Measurements from ENCODE around the gene DR1. TPM values are rescaled to one million over a fixed set of nuclear protein-coding genes. Genes with fewer than 3 reads are reported as not detected.
"Not testable (repeated sequence)": the region's sequence is repeated elsewhere in the genome, so short reads cannot be mapped to it uniquely, and the experiment has no call there.

DR1 gene
- total RNA-seq, 2 donors from 2014 or later: 48.7 to 64.6 TPM

- no peaks in the 10 kb centered on the region for H3K27me3 ChIP-seq
- intact Hi-C loops (cut with DNase I): no loop called here
- TF ChIP-seq CTCF (IDR thresholded peaks at IDR 0.05): no peak
- no peak for DNase-seq
- no peak overlapping the region for H3K9ac ChIP-seq (ENCODE audit: low read depth in 2 of 2, low read length in 2 of 2)
- no peaks in the 10 kb centered on the region for H3K9me3 ChIP-seq
- no peaks in the 10 kb centered on the region for H3K4me1 ChIP-seq
- no peak overlapping the region for H3K4me3 ChIP-seq
- H3K36me3 ChIP-seq: no peaks in the 10 kb centered on the region
- no peak overlapping the region for H3K27ac ChIP-seq
Observed at GRCh38 chr1:93349231-93350135, 3.8 kb downstream of the DR1 start.

GRCh38 chr1:93350322-93350721 is 4.6 kb downstream of the DR1 start:
- no peak for DNase-seq
- H3K9me3 ChIP-seq: no peaks in the 10 kb centered on the region
- no peak for TF ChIP-seq CTCF (IDR thresholded peaks at IDR 0.05)
- H3K27me3 ChIP-seq: no peaks in the 10 kb centered on the region
- intact Hi-C loops (cut with DNase I): no loop called here
- no peak overlapping the region for H3K27ac ChIP-seq
- H3K36me3 ChIP-seq: no peaks in the 10 kb centered on the region
- H3K9ac ChIP-seq (ENCODE audit: low read depth in 2 of 2, low read length in 2 of 2): no peak overlapping the region
- no peaks in the 10 kb centered on the region for H3K4me1 ChIP-seq
- H3K4me3 ChIP-seq: no peak overlapping the region

GRCh38 chr1:93350875-93351274 is 5.2 kb downstream of the DR1 start:
- H3K4me3 ChIP-seq: no peak overlapping the region
- H3K27me3 ChIP-seq: no peaks in the 10 kb centered on the region
- no peak for TF ChIP-seq CTCF (IDR thresholded peaks at IDR 0.05)
- intact Hi-C loops (cut with DNase I): no loop called here
- no peaks in the 10 kb centered on the region for H3K9me3 ChIP-seq
- no peak overlapping the region for H3K27ac ChIP-seq
- H3K36me3 ChIP-seq: no peaks in the 10 kb centered on the region
- H3K4me1 ChIP-seq: no peaks in the 10 kb centered on the region
- no peak for DNase-seq
- H3K9ac ChIP-seq (ENCODE audit: low read depth in 2 of 2, low read length in 2 of 2): no peak overlapping the region

GRCh38 chr1:93351346-93351745 is 5.6 kb downstream of the DR1 start:
- intact Hi-C loops (cut with DNase I); H3K9me3 ChIP-seq; H3K4me1 ChIP-seq: not testable (repeated sequence)

GRCh38 chr1:93352376-93352775 is 6.7 kb downstream of the DR1 start:
- no peaks in the 10 kb centered on the region for H3K27me3 ChIP-seq
- no peak for TF ChIP-seq CTCF (IDR thresholded peaks at IDR 0.05)
- no peak overlapping the region for H3K27ac ChIP-seq
- intact Hi-C loops (cut with DNase I): no loop called here
- H3K9ac ChIP-seq (ENCODE audit: low read depth in 2 of 2, low read length in 2 of 2): no peak overlapping the region
- DNase-seq: no peak
- no peak overlapping the region for H3K4me3 ChIP-seq
- no peaks in the 10 kb centered on the region for H3K9me3 ChIP-seq
- no peaks in the 10 kb centered on the region for H3K4me1 ChIP-seq
- no peaks in the 10 kb centered on the region for H3K36me3 ChIP-seq

More at GRCh38 chr1:93351346-93351745, 5.6 kb downstream of the DR1 start:
- H3K27ac ChIP-seq; DNase-seq; H3K4me3 ChIP-seq; H3K27me3 ChIP-seq; H3K9ac ChIP-seq (ENCODE audit: low read depth in 2 of 2, low read length in 2 of 2); H3K36me3 ChIP-seq: not testable (repeated sequence)

GRCh38 chr1:93353286-93353685 is 7.6 kb downstream of the DR1 start:
- H3K36me3 ChIP-seq: no peaks in the 10 kb centered on the region
- no peaks in the 10 kb centered on the region for H3K4me1 ChIP-seq
- no peak for DNase-seq
- H3K27me3 ChIP-seq: no peaks in the 10 kb centered on the region
- no peak overlapping the region for H3K9ac ChIP-seq (ENCODE audit: low read depth in 2 of 2, low read length in 2 of 2)
- TF ChIP-seq CTCF (IDR thresholded peaks at IDR 0.05): no peak
- intact Hi-C loops (cut with DNase I): no loop called here
- no peaks in the 10 kb centered on the region for H3K9me3 ChIP-seq
- no peak overlapping the region for H3K27ac ChIP-seq
- H3K4me3 ChIP-seq: no peak overlapping the region

All from colonic mucosa (tissue), 4 donors.